Hypothalamus (tissue), 51 donors: ENCODE results near the gene ADCY3.
"Not testable (repeated sequence)": the region's sequence is repeated elsewhere in the genome, so short reads cannot be mapped to it uniquely, and the experiment has no call there.

Experiments
- DNase-seq, 51 donors: peaks; one replicate each; lab custom pipeline; 2025; lab: John Stamatoyannopoulos, UW

ADCY3 gene

DNA sequence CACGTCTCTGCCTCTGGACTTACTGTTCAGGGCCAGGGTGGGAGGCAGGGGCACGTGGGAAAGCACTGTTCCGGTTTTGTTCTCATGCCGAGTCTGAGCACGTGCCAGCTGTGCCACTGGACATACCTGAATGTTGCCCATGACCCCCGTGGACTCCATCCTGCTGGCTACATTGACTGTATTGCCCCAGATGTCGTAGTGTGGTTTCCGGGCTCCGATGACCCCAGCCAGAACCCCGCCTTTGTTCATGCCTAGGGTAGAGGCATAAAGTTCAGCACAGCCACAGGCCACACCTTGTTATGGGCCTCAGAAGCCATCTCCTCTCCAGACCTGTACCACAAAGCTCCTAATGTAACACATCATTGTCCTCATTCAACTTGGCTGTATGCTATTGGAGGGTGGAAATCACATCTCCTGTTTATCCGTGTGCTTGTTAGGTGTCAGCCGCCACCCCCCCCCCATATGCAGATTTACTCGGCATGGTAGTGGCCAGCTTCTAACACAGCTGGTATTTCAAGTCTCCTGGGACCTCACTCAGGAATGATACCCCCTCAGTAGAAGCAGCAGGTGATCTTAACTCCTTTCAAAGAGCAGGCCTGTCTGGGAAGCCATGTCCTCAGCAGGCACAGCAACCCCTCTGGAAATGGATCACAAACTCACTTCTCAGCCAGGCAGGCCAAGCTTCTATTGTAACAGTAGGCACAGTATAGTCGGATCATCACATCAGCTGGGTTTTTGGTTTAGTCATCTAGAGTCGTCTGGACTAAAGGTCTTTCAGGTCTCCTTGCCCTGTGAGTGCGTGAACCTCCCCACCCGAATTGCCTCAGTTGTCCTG is 99.2 kb downstream of the ADCY3 start:
- DNase-seq = no peak

DNA sequence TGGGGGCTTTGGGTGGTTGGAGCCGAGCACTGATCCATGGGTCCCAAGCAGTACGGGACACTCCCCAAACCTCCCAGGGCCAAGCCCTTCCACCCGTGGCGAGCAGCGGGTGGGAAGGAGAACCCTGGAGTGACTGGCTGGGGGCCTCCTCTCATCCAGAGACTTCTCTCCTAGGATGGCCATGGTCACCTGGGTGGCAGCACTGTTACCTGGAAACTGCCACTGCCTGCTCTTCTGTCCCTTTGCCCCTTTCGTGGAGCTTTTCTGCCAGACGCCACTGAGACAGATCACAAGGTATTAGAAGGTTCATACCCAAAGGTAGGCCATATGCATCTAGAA is 99.9 kb downstream of the ADCY3 start:
- DNase-seq = no peak

DNA sequence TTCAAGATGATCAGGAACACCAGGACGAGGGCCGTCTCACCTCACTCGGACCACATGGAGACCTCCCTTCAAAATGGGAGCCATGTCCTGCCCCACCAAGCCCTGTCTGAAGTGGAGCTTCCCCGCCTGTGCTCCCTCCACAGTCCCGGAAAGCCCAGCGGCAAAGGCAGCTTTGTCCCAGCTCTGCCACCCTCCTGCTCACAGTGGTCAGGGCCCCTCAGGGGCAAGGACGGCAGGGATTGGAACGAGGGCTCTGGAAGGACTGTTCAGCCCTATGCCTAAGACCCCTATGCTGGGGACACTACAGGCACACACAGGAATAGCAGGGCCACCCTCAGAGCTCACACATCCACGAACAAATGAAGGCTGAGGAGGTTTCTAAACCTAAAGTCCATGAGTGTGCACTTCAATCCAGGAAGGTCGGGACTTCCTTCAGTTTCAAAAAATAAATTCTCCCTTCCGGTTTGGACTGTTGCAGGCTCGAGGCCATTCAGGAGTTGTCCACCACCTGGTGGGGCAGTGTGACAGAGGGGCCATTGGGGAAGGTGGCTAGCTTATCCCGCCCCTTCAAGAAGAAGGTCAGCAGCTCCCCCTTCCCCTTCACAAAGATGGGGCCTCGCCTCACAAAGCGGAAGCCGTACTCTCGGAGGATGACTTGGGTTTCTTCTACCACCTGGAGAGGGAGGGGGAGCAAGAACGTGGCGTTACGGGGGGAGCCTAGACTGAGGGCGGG is 100.4 kb downstream of the ADCY3 start:
- no peak for DNase-seq

DNA sequence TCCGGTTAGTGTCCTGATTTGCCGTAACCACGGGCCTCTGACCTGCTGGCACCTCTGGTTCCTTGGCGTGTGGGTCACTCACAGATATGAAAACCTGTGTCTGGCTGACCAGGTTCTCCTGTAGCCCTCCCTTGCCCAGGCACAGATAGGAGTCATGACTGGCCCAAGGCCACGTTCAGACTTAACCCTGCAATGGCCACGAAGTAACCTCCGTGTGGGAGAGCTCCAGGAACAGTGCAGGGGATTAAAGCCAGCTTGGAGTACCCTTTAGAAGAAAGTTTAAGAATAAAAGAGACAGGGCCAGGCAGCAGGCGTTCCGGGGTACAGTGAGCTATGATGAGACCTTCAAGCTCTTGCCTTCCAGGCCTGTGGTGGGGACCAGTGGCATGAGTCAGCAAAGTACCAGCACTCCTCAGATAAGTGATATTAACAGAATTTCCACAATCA is 101.3 kb downstream of the ADCY3 start:
- no peak for DNase-seq

DNA sequence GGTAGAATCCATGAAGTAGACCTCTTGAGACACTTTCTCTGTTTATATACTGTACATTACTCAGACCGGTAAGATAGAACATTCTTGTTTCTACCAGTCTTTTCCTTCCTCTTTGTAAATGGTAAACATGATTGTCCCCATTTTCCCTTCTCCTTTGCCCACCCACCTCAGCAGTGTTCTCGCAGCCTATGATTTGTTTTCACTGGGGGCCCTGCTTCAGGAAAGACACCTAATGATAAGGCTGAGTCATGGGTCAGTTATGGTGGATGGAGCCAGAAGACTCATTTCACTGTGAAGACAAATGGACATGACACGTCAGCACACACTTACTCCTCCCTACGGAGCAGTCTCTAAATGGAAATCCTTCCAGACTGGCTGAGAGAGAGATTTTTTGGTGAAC is 103.2 kb downstream of the ADCY3 start:
- no peak for DNase-seq

- no peak for DNase-seq
Observed at GRCh38 chr2:24816404-24816803, 103.6 kb downstream of the ADCY3 start.

DNA sequence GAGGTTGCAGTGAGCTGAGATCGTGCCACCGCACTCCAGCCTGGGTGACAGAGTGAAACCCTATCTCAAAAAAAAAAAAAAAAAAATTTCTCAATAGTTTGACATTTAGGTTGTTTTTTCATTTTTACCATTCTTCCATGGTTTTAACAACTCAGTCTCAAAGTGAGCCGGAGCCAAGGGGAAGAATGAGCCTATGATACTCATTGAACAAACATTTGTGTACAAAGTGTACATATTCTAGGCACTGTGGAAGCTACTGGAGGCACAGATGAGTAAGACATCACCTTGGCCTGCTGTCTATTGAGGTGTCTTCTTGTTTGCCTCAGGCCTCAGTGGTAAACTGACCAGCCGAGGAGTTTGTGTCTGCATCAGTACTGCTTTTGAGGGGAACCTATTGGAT is 104.9 kb downstream of the ADCY3 start:
- no peak for DNase-seq

- DNase-seq = no peak
Observed at GRCh38 chr2:24814516-24814915, 105.5 kb downstream of the ADCY3 start.

GRCh38 chr2:24813691-24814137 is 106.3 kb downstream of the ADCY3 start:
- DNase-seq = peak in 13 of 51 donors; percentile 15 to 57 (median 36)

DNA sequence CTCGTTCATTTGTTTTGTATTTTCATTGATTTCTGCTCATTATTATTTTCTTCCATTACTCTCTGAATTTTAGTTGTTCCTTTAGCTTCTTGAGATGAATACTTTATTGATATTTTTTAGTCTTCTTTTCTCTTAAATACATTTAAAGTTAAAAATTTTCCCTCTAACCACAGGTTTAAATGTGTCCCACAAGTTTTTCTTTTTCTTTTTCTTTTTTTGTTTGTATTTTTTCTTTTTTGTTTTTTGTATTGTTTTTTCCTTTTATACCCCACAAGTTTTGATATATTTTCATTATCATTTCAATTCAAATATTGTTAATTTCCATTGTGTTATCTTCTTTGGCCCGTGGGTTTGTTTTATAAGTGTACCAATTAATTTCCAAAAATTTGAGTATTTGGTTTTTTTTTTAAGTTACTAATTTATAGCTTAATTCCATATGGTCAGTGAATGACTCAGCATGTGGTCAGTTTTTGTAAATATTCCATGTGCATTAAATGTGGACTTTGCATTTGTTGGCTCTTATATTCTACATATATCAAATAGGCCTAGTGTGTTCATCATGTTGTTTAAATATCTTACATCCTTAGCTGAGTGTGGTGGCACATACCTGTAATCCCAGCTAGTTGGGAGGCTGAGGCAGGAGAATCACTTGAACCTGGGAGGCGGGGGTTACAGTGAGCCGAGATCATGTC is 110.6 kb downstream of the ADCY3 start:
- no peak for DNase-seq

DNA sequence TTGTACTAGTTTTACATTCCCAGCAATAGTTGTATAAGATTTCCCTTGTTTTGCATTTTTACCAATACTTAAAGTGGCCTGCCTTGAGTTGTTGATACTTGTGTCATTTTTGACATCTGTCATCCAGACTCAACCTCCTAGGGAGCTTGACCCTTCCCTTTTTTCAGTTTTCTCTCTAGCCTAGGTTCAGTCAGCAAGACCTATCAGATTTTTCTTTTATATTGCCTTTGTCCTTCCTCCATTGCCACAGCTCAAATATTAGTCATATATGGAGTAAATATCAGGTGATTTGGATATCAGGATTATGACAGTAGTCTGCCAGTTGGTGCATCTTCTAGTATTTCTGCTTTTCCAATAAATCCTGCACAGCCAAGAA is 113.4 kb downstream of the ADCY3 start:
- DNase-seq = no peak

DNA sequence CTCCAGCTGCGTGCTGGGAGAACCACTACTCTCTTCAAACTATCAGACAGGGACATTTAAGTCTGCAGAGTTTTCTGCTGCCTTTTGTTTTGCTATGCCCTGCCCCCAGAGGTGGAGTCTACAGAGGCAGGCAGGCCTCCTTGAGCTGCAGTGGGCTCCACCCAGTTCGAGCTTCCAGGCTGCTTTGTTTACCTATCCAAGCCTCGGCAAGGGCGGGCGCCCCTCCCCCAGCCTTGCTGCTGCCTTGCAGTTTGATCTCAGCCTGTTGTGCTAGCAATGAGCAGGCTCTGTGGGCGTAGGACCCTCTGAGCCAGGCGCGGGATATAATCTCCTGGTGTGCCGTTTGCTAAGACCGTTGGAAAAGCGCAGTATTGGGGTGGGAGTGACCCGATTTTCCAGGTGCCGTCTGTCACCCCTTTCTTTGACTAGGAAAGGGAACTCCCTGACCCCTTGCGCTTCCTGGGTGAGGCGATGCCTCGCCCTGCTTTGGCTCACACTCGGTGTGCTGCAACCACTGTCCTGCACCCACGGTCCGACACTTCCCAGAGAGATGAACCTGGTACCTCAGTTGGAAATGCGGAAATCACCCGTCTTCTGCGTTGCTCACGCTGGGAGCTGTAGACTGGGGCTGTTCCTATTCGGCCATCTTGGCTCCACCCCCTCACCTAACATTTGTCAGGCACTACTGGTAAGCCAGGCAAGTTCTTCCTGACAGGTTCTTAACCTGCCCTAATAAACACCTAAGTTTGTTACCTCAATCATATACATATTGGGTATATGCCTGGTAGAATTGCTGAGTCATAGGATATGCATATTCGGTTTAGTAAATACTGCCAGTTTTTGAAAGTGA is 114.0 kb downstream of the ADCY3 start:
- DNase-seq = not testable (repeated sequence)

- not testable (repeated sequence) for DNase-seq
Observed at GRCh38 chr2:24800487-24800886, 119.5 kb downstream of the ADCY3 start.

DNA sequence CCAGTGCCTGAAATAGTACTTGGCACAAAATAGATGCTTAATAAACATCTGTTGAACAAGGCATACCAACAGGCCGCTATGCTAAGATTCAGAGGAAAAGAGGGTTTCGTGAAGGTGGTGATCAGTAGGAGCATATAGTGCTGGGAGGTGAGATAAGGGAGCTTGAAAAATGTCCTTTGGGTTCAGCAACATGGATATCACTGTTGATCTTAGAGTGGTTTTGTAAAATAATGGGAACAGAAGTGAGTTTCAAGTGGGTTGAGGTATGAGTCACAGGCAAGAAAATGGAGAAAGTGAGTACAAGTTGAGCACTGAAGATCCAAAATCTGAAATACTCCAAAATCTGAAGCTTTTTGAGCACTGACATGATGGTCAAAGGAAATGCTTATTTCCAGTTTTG is 122.4 kb downstream of the ADCY3 start:
- DNase-seq = no peak

DNA sequence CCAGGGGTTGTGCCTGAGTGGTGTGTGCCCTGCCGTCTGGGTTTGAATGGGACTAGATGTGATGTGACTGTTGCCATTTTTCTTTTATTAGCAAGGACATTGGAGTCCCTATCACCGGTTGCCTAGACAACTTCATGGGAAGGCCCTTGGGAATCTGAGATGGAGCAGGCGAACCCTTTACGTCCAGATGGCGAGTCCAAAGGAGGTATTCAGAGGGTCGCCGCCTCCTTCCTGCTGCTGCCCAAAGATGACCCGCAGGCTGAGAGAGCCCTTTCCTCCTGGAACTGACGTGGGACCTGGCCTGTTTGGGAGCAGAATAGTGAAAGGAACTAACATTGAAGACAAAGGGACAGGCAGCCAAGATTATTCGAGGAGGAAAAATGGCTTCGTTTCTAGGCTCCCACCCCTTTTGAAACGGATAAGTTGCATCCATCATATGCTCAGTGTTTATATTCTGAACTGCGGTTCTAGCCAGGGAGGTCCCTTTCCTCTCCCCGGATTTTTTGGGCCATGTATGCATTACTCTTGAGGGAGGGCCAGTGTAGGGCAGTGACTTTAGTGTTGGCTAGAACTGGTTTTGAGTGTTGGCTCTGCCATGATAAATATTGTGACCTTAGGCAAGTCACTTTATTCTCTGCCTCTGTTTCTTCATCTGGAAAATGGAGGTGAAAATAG is 126.1 kb downstream of the ADCY3 start:
- peak in 1 of 51 donors; percentile 26 for DNase-seq

DNA sequence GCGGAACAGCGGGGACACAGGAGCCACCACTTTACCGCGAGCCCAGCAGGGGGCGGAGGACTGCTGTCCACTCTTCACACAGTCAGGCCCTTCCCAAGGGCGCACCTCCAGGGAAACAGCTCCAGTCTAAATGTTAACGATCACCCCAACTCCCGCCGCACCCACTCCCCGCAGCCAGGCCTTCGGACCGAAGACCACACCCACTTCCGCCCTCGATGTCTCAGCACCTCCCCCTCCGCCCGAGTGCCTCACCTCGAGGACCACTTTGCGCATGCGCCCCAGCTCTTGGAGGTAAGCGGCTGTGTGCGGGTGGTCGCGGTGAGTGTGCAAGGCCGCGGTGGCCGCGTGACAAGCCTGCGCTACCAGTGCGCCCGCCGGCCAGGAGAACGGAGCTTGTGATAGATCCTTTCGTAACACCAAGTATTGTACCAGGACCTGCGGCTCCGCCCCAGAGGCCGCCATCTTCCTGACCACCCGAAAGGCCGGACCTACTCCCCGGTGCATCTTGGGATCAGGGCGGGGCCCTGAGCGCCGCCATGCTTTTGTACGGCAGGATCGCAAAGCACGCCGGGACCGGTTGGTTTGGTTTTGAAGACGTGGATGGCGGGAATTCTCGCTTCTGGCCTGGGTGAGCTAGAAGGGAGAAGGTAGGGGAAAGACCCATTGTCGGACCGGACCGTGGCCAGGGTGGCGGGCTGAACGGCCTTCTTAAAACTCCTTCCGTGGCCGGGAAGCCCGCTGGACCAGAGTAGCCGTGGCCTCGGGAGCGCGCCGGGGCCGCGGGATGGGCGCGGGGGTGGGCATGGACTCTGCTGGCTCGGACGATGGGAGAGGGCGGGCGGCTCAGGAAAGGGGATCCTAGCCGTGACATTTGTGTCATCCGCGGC is 126.9 kb downstream of the ADCY3 start, which contains the start of the genes CENPO and PTRHD1:
TSS of gene CENPO (plus strand) at position 552 of the 887 bp plus-strand sequence. CDS start 495 bp downstream, outside the sequence.
TSS of gene PTRHD1 (minus strand) at position 518 of the 887 bp plus-strand sequence. CDS start at position 504, 14 bp downstream.
- DNase-seq = peak; percentile 83 to 100 (median 95)

- DNase-seq = no peak
Observed at GRCh38 chr2:24792542-24792873, 127.5 kb downstream of the ADCY3 start.

DNA sequence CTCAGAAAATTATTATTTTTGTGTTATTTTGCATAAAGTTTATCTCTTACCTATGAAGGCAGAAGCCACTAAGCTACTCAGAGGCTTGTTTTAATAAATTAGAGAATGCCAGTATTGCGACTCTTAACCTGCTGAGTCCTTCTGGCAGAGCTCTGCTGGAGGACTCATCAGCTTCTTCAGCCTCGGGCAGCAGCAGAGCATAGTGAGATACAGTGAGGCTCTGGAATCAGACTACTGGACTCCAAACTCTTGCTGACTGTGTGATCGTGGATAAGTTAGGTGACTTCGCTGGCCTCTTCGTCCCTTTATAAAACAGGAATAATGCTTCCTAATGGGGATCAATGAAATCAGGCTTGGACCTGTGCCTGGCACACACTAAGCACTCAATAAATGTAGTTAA is 128.6 kb downstream of the ADCY3 start:
- DNase-seq = no peak

DNA sequence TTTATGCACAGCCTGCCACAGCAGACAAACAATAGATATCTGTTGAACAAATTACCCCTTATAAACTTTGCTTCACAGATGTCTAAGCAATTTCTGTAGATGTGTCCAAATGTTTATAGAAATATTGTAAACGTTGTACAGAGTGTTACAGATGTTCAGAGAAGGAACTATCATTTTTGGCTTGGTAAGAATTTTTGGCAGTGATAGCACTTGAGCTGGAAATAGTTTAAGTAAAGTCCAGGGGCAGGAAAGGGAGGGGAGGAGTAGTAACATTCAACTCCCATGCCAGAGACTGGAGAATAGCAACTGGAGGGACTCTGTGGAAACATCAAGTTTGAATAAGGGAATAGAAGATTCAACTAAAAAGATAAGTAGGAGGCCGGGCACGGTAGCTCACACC is 131.2 kb downstream of the ADCY3 start:
- DNase-seq = no peak
